ENCODE measurements around the gene KCNMA1. TPM values are rescaled to one million over a fixed set of nuclear protein-coding genes. Genes with fewer than 3 reads are reported as not detected.

Gene KCNMA1
- total RNA-seq, 4 donors from 2014 or later: 10.1 to 32.6 (median 20.1) TPM

GRCh38 chr10:77072361-77072835 lies 565.2 kb downstream of the KCNMA1 start:
- no peak for ATAC-seq (ENCODE audit: low FRiP score)
- no peak for DNase-seq (ENCODE audit: low spot score)
- no peak for TF ChIP-seq CTCF (IDR thresholded peaks at IDR 0.05)

GRCh38 chr10:77071956-77072355 lies 565.7 kb downstream of the KCNMA1 start:
- TF ChIP-seq CTCF (IDR thresholded peaks at IDR 0.05): no peak
- ATAC-seq (ENCODE audit: low FRiP score) (no peak), DNase-seq (ENCODE audit: low spot score) (no peak)

- no peak for DNase-seq (ENCODE audit: low spot score)
- no peak for TF ChIP-seq CTCF (IDR thresholded peaks at IDR 0.05)
- ATAC-seq (ENCODE audit: low FRiP score): no peak
These were observed 566.6 kb downstream of the KCNMA1 start for GRCh38 chr10:77071001-77071511.

GRCh38 chr10:77070346-77070745 lies 567.3 kb downstream of the KCNMA1 start:
- ATAC-seq (ENCODE audit: low FRiP score) (no peak), DNase-seq (ENCODE audit: low spot score) (no peak)
- no peak for TF ChIP-seq CTCF (IDR thresholded peaks at IDR 0.05)

- no peak for TF ChIP-seq CTCF (IDR thresholded peaks at IDR 0.05)
- DNase-seq (ENCODE audit: low spot score): no peak
- ATAC-seq (ENCODE audit: low FRiP score): no peak
These were observed 568.6 kb downstream of the KCNMA1 start for GRCh38 chr10:77068969-77069368.

GRCh38 chr10:77068272-77068671 lies 569.3 kb downstream of the KCNMA1 start:
- ATAC-seq (ENCODE audit: low FRiP score): no peak
- no peak for TF ChIP-seq CTCF (IDR thresholded peaks at IDR 0.05)
- DNase-seq (ENCODE audit: low spot score): no peak

- DNase-seq (ENCODE audit: low spot score) (no peak), ATAC-seq (ENCODE audit: low FRiP score) (no peak)
- no peak for TF ChIP-seq CTCF (IDR thresholded peaks at IDR 0.05)
These were observed 575.2 kb downstream of the KCNMA1 start for GRCh38 chr10:77062381-77062780.
